Endodermal cell (in vitro differentiated cells): ENCODE results near the gene MLLT3. TPM values are rescaled to one million over a fixed set of nuclear protein-coding genes. Genes with fewer than 3 reads are reported as not detected.

ENCODE experiments used
- DNase-seq: peaks from one replicate; pipeline ENCODE4 v3.0.0-alpha.2; 2017
- H3K27ac ChIP-seq: 2 replicates; pipeline ENCODE4 v1.5.1; 2013; ENCODE audit warnings: mild to moderate bottlenecking, low read depth, low read length, moderate library complexity
- H3K27me3 ChIP-seq: 2 replicates; pipeline ENCODE4 v1.6.1; 2013; ENCODE audit warnings: mild to moderate bottlenecking, low read length, moderate library complexity; ENCODE audit not compliant: insufficient read depth, control insufficient read depth, poor library complexity, severe bottlenecking
- H3K36me3 ChIP-seq: 2 replicates; pipeline ENCODE4 v1.7.0; 2013; ENCODE audit warnings: mild to moderate bottlenecking, low read length, moderate library complexity; ENCODE audit not compliant: control insufficient read depth, insufficient read depth
- H3K4me1 ChIP-seq: one replicate; pipeline ENCODE4 v1.7.0; 2013; ENCODE audit warnings: low read length; ENCODE audit not compliant: control insufficient read depth, insufficient read depth
- H3K4me3 ChIP-seq: 2 replicates; pipeline ENCODE4 v1.5.1; 2013; ENCODE audit warnings: mild to moderate bottlenecking, low read length, moderate library complexity
- H3K9ac ChIP-seq: 2 replicates; pipeline ENCODE4 v1.6.1; 2013; ENCODE audit warnings: mild to moderate bottlenecking, low read length, moderate library complexity; ENCODE audit not compliant: poor library complexity, severe bottlenecking; ENCODE audit errors: extremely low read depth
- H3K9me3 ChIP-seq: 2 replicates; pipeline ENCODE4 v1.6.1; 2013; ENCODE audit warnings: mild to moderate bottlenecking, low read length, moderate library complexity; ENCODE audit not compliant: control insufficient read depth
- H3K27ac Mint-ChIP-seq: 2 replicates; pipeline ENCODE4 v1.8.0; 2020; ENCODE audit warnings: mixed read lengths
- H3K27me3 Mint-ChIP-seq: 2 replicates; pipeline ENCODE4 v1.8.0; 2021; ENCODE audit warnings: mild to moderate bottlenecking, mixed read lengths; ENCODE audit not compliant: insufficient read depth
- H3K36me3 Mint-ChIP-seq: 2 replicates; pipeline ENCODE4 v1.8.0; 2020; ENCODE audit warnings: low read depth, mixed read lengths
- H3K4me1 Mint-ChIP-seq: 2 replicates; pipeline ENCODE4 v1.8.0; 2020; ENCODE audit warnings: mixed read lengths
- H3K4me3 Mint-ChIP-seq: 2 replicates; pipeline ENCODE4 v1.8.0; 2020; ENCODE audit warnings: mild to moderate bottlenecking, moderate library complexity, mixed read lengths
- H3K9me3 Mint-ChIP-seq: 2 replicates; pipeline ENCODE4 v1.8.0; 2020; ENCODE audit warnings: mild to moderate bottlenecking, mixed read lengths
- WGBS, 2 experiments: methylation state at CpG; one replicate each; pipeline versions ENCODE4 v1.1.5 to v1.1.7; 2013; ENCODE audit warnings: missing lambda C conversion rate in 2 of 2, mixed read lengths in 1 of 2; ENCODE audit not compliant: insufficient coverage in 1 of 2, insufficient read length in 1 of 2; 5-methylcytosine and 5-hydroxymethylcytosine counted together
- total RNA-seq, 2 donors: library from RNA; stranded (reverse); fragmentation: NEBNext Ultra II Directional in 1 of 2; extraction: Animal tissue kit (Norgen Biotek cat#: 25700) in 1 of 2; gene quantifications; 2 replicates in 1 of 2; 3 replicates in 1 of 2; pipeline ENCODE4 v1.2.1, GENCODE V29; 2021
- TF ChIP-seq, protein P1 (sequence below): fragments of 200-600 bp; sonication (generic); conservative IDR thresholded peaks from 2 replicates; pipeline ENCODE4 v1.5.0; 2021; ENCODE audit warnings: antibody characterized with exemption, mild to moderate bottlenecking

MLLT3 gene
- total RNA-seq, 2 donors from 2014 or later, result 5.5 to 12.2 TPM

DNA sequence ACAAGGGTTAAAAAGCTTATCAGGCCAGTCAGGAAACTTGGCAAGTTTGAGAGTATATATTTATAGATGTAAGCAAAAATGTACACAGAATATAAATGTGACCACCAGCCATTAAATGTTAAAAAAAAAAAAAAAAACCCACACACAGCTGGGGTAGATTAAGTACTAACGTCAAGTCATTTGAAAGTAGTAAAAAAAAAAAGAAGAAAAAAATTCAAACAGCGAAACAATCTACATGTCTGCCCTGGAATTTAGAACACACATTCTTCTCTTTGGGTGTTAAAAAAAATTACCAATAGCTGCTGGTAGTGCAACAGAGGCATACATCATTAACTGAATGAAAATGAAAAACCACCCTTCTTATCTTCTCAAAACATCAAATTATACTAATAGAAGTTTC is 269.7 kb downstream of the MLLT3 start:
- no peak for DNase-seq
- TF ChIP-seq, protein P1, sequence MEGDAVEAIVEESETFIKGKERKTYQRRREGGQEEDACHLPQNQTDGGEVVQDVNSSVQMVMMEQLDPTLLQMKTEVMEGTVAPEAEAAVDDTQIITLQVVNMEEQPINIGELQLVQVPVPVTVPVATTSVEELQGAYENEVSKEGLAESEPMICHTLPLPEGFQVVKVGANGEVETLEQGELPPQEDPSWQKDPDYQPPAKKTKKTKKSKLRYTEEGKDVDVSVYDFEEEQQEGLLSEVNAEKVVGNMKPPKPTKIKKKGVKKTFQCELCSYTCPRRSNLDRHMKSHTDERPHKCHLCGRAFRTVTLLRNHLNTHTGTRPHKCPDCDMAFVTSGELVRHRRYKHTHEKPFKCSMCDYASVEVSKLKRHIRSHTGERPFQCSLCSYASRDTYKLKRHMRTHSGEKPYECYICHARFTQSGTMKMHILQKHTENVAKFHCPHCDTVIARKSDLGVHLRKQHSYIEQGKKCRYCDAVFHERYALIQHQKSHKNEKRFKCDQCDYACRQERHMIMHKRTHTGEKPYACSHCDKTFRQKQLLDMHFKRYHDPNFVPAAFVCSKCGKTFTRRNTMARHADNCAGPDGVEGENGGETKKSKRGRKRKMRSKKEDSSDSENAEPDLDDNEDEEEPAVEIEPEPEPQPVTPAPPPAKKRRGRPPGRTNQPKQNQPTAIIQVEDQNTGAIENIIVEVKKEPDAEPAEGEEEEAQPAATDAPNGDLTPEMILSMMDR, result no peak
- H3K9me3 ChIP-seq, result no peaks in the 10 kb centered on the region
- H3K9ac ChIP-seq, result no peak overlapping the region
- peaks cover 21% of the 10 kb centered on the region for H3K4me1 Mint-ChIP-seq
- H3K27ac Mint-ChIP-seq, result no peak overlapping the region
- no peaks in the 10 kb centered on the region for H3K4me1 ChIP-seq
- peaks cover 2% of the 10 kb centered on the region for H3K36me3 Mint-ChIP-seq
- WGBS, 2 experiments, result 80% methylated on average over 1 of the region's 2 CpGs; no CpG with 5 or more reads in 1 of the 2 experiments
- H3K27me3 ChIP-seq, result no peaks in the 10 kb centered on the region
- H3K27ac ChIP-seq, result no peak overlapping the region
- no peaks in the 10 kb centered on the region for H3K36me3 ChIP-seq
- no peaks in the 10 kb centered on the region for H3K27me3 Mint-ChIP-seq
- H3K4me3 Mint-ChIP-seq, result no peak overlapping the region
- H3K9me3 Mint-ChIP-seq, result no peaks in the 10 kb centered on the region
- H3K4me3 ChIP-seq, result no peak overlapping the region

GRCh38 chr9:20351715-20352114 is 270.6 kb downstream of the MLLT3 start:
- Histone ChIP-seq H3K36me3 (no peaks in the 10 kb centered on the region), H3K9me3 (no peaks in the 10 kb centered on the region), H3K27ac (no peak overlapping the region), H3K9ac (no peak overlapping the region), H3K27me3 (no peaks in the 10 kb centered on the region), H3K4me3 (no peak overlapping the region), H3K4me1 (no peaks in the 10 kb centered on the region)
- peaks cover 2% of the 10 kb centered on the region for H3K36me3 Mint-ChIP-seq
- WGBS, 2 experiments, result 96 to 100% methylated on average over 4 to 5 of the region's 5 CpGs
- TF ChIP-seq, protein P1, result no peak
- H3K27me3 Mint-ChIP-seq, result no peaks in the 10 kb centered on the region
- DNase-seq, result no peak
- H3K9me3 Mint-ChIP-seq, result no peaks in the 10 kb centered on the region
- H3K27ac Mint-ChIP-seq, result no peak overlapping the region
- H3K4me3 Mint-ChIP-seq, result no peak overlapping the region
- H3K4me1 Mint-ChIP-seq, result peaks cover 13% of the 10 kb centered on the region

GRCh38 chr9:20349568-20349967 is 272.7 kb downstream of the MLLT3 start:
- Histone ChIP-seq H3K9me3 (no peaks in the 10 kb centered on the region), H3K27me3 (no peaks in the 10 kb centered on the region), H3K27ac (no peak overlapping the region), H3K9ac (no peak overlapping the region), H3K36me3 (peaks cover 7% of the 10 kb centered on the region), H3K4me3 (no peak overlapping the region), H3K4me1 (no peaks in the 10 kb centered on the region)
- H3K4me1 Mint-ChIP-seq, result peaks cover 6% of the 10 kb centered on the region
- no peaks in the 10 kb centered on the region for H3K9me3 Mint-ChIP-seq
- no peak overlapping the region for H3K27ac Mint-ChIP-seq
- no peak for DNase-seq
- H3K27me3 Mint-ChIP-seq, result no peaks in the 10 kb centered on the region
- no peak overlapping the region for H3K4me3 Mint-ChIP-seq
- TF ChIP-seq, protein P1, result no peak
- peaks cover 2% of the 10 kb centered on the region for H3K36me3 Mint-ChIP-seq
- 84 to 88% methylated on average over 4 to 6 of the region's 6 CpGs for WGBS, 2 experiments
